Adrenal gland (tissue), 5 donors: Measurements from ENCODE around the gene AMPD3.

Source experiments
- CTCF ChIP-seq, 6 experiments: fragments of 450-650 bp in 4 of 6; fragments of 200-600 bp in 2 of 6; sonication (generic) in 1 of 6; IDR thresholded peaks; 1 replicate in 5 of 6; 2 replicates in 1 of 6; pipeline versions ENCODE4 v1.5.1 to v1.8.0; 2016 to 2021; ENCODE audit warnings: antibody characterized with exemption in 6 of 6, mild to moderate bottlenecking in 2 of 6, moderate library complexity in 1 of 6
- POLR2A ChIP-seq, 2 donors: fragments of 450-650 bp; IDR thresholded peaks; one replicate each; pipeline ENCODE4 v1.6.1; 2017; ENCODE audit warnings: antibody characterized with exemption in 2 of 2, mild to moderate bottlenecking in 2 of 2, moderate library complexity in 1 of 2
- donor health status: DM: no; HTN: no; CAD: no.

- TF ChIP-seq CTCF (IDR thresholded peaks at IDR 0.05) (no peak), POLR2A (IDR thresholded peaks at IDR 0.05) (no peak)
Observed at GRCh38 chr11:10481560-10482349, 26.7 kb downstream of the AMPD3 start.
